ENCODE measurements around the gene SSBP3.

The SSBP3 gene

GRCh38 chr1:54379555-54380289, 26.5 kb downstream of the SSBP3 start:
- Histone ChIP-seq H3K27me3 (ENCODE audit: control insufficient read depth, insufficient read depth, low read length) (no peaks in the 10 kb centered on the region), H3K27ac (peak overlapping the region; percentile 68), H3K9ac (no peak overlapping the region), H3K36me3 (ENCODE audit: control insufficient read depth, insufficient read depth, low read length) (no peaks in the 10 kb centered on the region), H3K4me1 (peaks cover 23% of the 10 kb centered on the region), H3K79me2 (peaks cover 2% of the 10 kb centered on the region), H3K4me2 (ENCODE audit: low read length) (no peak overlapping the region), H2AFZ (peak overlapping the region; percentile 38), H3K9me3 (ENCODE audit: control insufficient read depth, low read length) (no peaks in the 10 kb centered on the region), H3K4me3 (ENCODE audit: low read depth, low read length) (no peak overlapping the region)
- no peak for TF ChIP-seq CTCF (IDR thresholded peaks at IDR 0.05)

GRCh38 chr1:54378874-54379554, 27.2 kb downstream of the SSBP3 start:
- H3K9me3 ChIP-seq (ENCODE audit: control insufficient read depth, low read length): no peaks in the 10 kb centered on the region
- H3K4me2 ChIP-seq (ENCODE audit: low read length): no peak overlapping the region
- no peaks in the 10 kb centered on the region for H3K36me3 ChIP-seq (ENCODE audit: control insufficient read depth, insufficient read depth, low read length)
- no peak overlapping the region for H3K4me3 ChIP-seq (ENCODE audit: low read depth, low read length)
- H3K79me2 ChIP-seq: peaks cover 2% of the 10 kb centered on the region
- TF ChIP-seq CTCF (IDR thresholded peaks at IDR 0.05): no peak
- H3K27ac ChIP-seq: peak overlapping the region; percentile 68
- peaks cover 24% of the 10 kb centered on the region for H3K4me1 ChIP-seq
- H2AFZ ChIP-seq: peak overlapping the region; percentile 38
- no peak overlapping the region for H3K9ac ChIP-seq
- H3K27me3 ChIP-seq (ENCODE audit: control insufficient read depth, insufficient read depth, low read length): no peaks in the 10 kb centered on the region

- Histone ChIP-seq H2AFZ (no peak overlapping the region), H3K4me2 (ENCODE audit: low read length) (no peak overlapping the region), H3K4me1 (peaks cover 24% of the 10 kb centered on the region), H3K79me2 (peaks cover 2% of the 10 kb centered on the region), H3K36me3 (ENCODE audit: control insufficient read depth, insufficient read depth, low read length) (no peaks in the 10 kb centered on the region), H3K4me3 (ENCODE audit: low read depth, low read length) (no peak overlapping the region), H3K27ac (peak overlapping the region; percentile 68), H3K9me3 (ENCODE audit: control insufficient read depth, low read length) (no peaks in the 10 kb centered on the region), H3K9ac (no peak overlapping the region), H3K27me3 (ENCODE audit: control insufficient read depth, insufficient read depth, low read length) (no peaks in the 10 kb centered on the region)
- TF ChIP-seq CTCF (IDR thresholded peaks at IDR 0.05): no peak
Measured at GRCh38 chr1:54378157-54378873, 27.9 kb downstream of the SSBP3 start.

- Histone ChIP-seq H3K79me2 (peaks cover 2% of the 10 kb centered on the region), H3K4me3 (ENCODE audit: low read depth, low read length) (no peak overlapping the region), H3K36me3 (ENCODE audit: control insufficient read depth, insufficient read depth, low read length) (no peaks in the 10 kb centered on the region), H3K27ac (peak overlapping the region; percentile 75), H2AFZ (peak overlapping the region; percentile 42), H3K27me3 (ENCODE audit: control insufficient read depth, insufficient read depth, low read length) (no peaks in the 10 kb centered on the region), H3K4me2 (ENCODE audit: low read length) (no peak overlapping the region), H3K9ac (no peak overlapping the region), H3K4me1 (peaks cover 24% of the 10 kb centered on the region), H3K9me3 (ENCODE audit: control insufficient read depth, low read length) (no peaks in the 10 kb centered on the region)
- no peak for TF ChIP-seq CTCF (IDR thresholded peaks at IDR 0.05)
Measured at GRCh38 chr1:54377040-54377691, 29.0 kb downstream of the SSBP3 start.

All from parathyroid adenoma (tissue), 2 donors.